Measurements from ENCODE around the gene FAM120B.

The FAM120B gene

GRCh38 chr6:170283212-170284081, 23.1 kb upstream of the FAM120B start:
- H3K9ac ChIP-seq (ENCODE audit: low read length): no peak overlapping the region

GRCh38 chr6:170284126-170284773, 22.3 kb upstream of the FAM120B start:
- H3K4me3 ChIP-seq (ENCODE audit: low read length): no peak overlapping the region
- DNase-seq (ENCODE audit: low read depth): no peak
- no peaks in the 10 kb centered on the region for H3K9me3 ChIP-seq (ENCODE audit: control insufficient read depth, low read length)
- no peak overlapping the region for H3K9ac ChIP-seq (ENCODE audit: low read length)
- H3K4me1 ChIP-seq (ENCODE audit: control insufficient read depth, insufficient read depth, low read length): peaks cover 18% of the 10 kb centered on the region
- H3K36me3 ChIP-seq (ENCODE audit: control insufficient read depth, insufficient read depth, low read length, severe bottlenecking): no peaks in the 10 kb centered on the region
- peaks cover 4% of the 10 kb centered on the region for H3K27me3 ChIP-seq (replicated peaks; ENCODE audit: control insufficient read depth, insufficient read depth, low read length)

More at GRCh38 chr6:170283212-170284081, 23.1 kb upstream of the FAM120B start:
- Histone ChIP-seq H3K36me3 (ENCODE audit: control insufficient read depth, insufficient read depth, low read length, severe bottlenecking) (no peaks in the 10 kb centered on the region), H3K27me3 (replicated peaks; ENCODE audit: control insufficient read depth, insufficient read depth, low read length) (peaks cover 4% of the 10 kb centered on the region), H3K4me3 (ENCODE audit: low read length) (no peak overlapping the region), H3K4me1 (ENCODE audit: control insufficient read depth, insufficient read depth, low read length) (peaks cover 18% of the 10 kb centered on the region), H3K9me3 (ENCODE audit: control insufficient read depth, low read length) (no peaks in the 10 kb centered on the region)
- no peak for DNase-seq (ENCODE audit: low read depth)

GRCh38 chr6:170284866-170285469, 21.6 kb upstream of the FAM120B start:
- H3K4me3 ChIP-seq (ENCODE audit: low read length): no peak overlapping the region
- H3K9me3 ChIP-seq (ENCODE audit: control insufficient read depth, low read length): no peaks in the 10 kb centered on the region
- peaks cover 4% of the 10 kb centered on the region for H3K27me3 ChIP-seq (replicated peaks; ENCODE audit: control insufficient read depth, insufficient read depth, low read length)
- DNase-seq (ENCODE audit: low read depth): no peak
- H3K9ac ChIP-seq (ENCODE audit: low read length): no peak overlapping the region
- H3K4me1 ChIP-seq (ENCODE audit: control insufficient read depth, insufficient read depth, low read length): peaks cover 13% of the 10 kb centered on the region
- H3K36me3 ChIP-seq (ENCODE audit: control insufficient read depth, insufficient read depth, low read length, severe bottlenecking): no peaks in the 10 kb centered on the region

GRCh38 chr6:170285482-170285881, 21.1 kb upstream of the FAM120B start:
- DNase-seq (ENCODE audit: low read depth): no peak
- H3K36me3 ChIP-seq (ENCODE audit: control insufficient read depth, insufficient read depth, low read length, severe bottlenecking): no peaks in the 10 kb centered on the region
- peaks cover 4% of the 10 kb centered on the region for H3K27me3 ChIP-seq (replicated peaks; ENCODE audit: control insufficient read depth, insufficient read depth, low read length)
- H3K4me3 ChIP-seq (ENCODE audit: low read length): no peak overlapping the region
- H3K4me1 ChIP-seq (ENCODE audit: control insufficient read depth, insufficient read depth, low read length): peaks cover 11% of the 10 kb centered on the region
- no peaks in the 10 kb centered on the region for H3K9me3 ChIP-seq (ENCODE audit: control insufficient read depth, low read length)
- H3K9ac ChIP-seq (ENCODE audit: low read length): no peak overlapping the region

GRCh38 chr6:170286246-170286933, 20.2 kb upstream of the FAM120B start:
- no peaks in the 10 kb centered on the region for H3K36me3 ChIP-seq (ENCODE audit: control insufficient read depth, insufficient read depth, low read length, severe bottlenecking)
- no peak for DNase-seq (ENCODE audit: low read depth)
- no peak overlapping the region for H3K4me3 ChIP-seq (ENCODE audit: low read length)
- H3K9me3 ChIP-seq (ENCODE audit: control insufficient read depth, low read length): no peaks in the 10 kb centered on the region
- H3K9ac ChIP-seq (ENCODE audit: low read length): no peak overlapping the region
- peaks cover 11% of the 10 kb centered on the region for H3K4me1 ChIP-seq (ENCODE audit: control insufficient read depth, insufficient read depth, low read length)
- H3K27me3 ChIP-seq (replicated peaks; ENCODE audit: control insufficient read depth, insufficient read depth, low read length): peaks cover 4% of the 10 kb centered on the region

- H3K36me3 ChIP-seq (ENCODE audit: control insufficient read depth, insufficient read depth, low read length, severe bottlenecking): no peaks in the 10 kb centered on the region
- H3K4me1 ChIP-seq (ENCODE audit: control insufficient read depth, insufficient read depth, low read length): peaks cover 16% of the 10 kb centered on the region
- H3K9ac ChIP-seq (ENCODE audit: low read length): no peak overlapping the region
- peaks cover 4% of the 10 kb centered on the region for H3K27me3 ChIP-seq (replicated peaks; ENCODE audit: control insufficient read depth, insufficient read depth, low read length)
- H3K9me3 ChIP-seq (ENCODE audit: control insufficient read depth, low read length): no peaks in the 10 kb centered on the region
- DNase-seq (ENCODE audit: low read depth): no peak
- H3K4me3 ChIP-seq (ENCODE audit: low read length): no peak overlapping the region
Observed at GRCh38 chr6:170286934-170287265, 19.7 kb upstream of the FAM120B start.

GRCh38 chr6:170287371-170287876, 19.1 kb upstream of the FAM120B start:
- Histone ChIP-seq H3K9ac (ENCODE audit: low read length) (no peak overlapping the region), H3K27me3 (replicated peaks; ENCODE audit: control insufficient read depth, insufficient read depth, low read length) (peaks cover 4% of the 10 kb centered on the region), H3K36me3 (ENCODE audit: control insufficient read depth, insufficient read depth, low read length, severe bottlenecking) (no peaks in the 10 kb centered on the region), H3K9me3 (ENCODE audit: control insufficient read depth, low read length) (no peaks in the 10 kb centered on the region), H3K4me1 (ENCODE audit: control insufficient read depth, insufficient read depth, low read length) (peaks cover 16% of the 10 kb centered on the region), H3K4me3 (ENCODE audit: low read length) (no peak overlapping the region)
- no peak for DNase-seq (ENCODE audit: low read depth)

GRCh38 chr6:170288091-170288631, 18.4 kb upstream of the FAM120B start:
- no peaks in the 10 kb centered on the region for H3K9me3 ChIP-seq (ENCODE audit: control insufficient read depth, low read length)
- no peak for DNase-seq (ENCODE audit: low read depth)
- H3K9ac ChIP-seq (ENCODE audit: low read length): no peak overlapping the region
- H3K36me3 ChIP-seq (ENCODE audit: control insufficient read depth, insufficient read depth, low read length, severe bottlenecking): no peaks in the 10 kb centered on the region
- no peak overlapping the region for H3K4me3 ChIP-seq (ENCODE audit: low read length)
- H3K27me3 ChIP-seq (replicated peaks; ENCODE audit: control insufficient read depth, insufficient read depth, low read length): peaks cover 4% of the 10 kb centered on the region
- peaks cover 17% of the 10 kb centered on the region for H3K4me1 ChIP-seq (ENCODE audit: control insufficient read depth, insufficient read depth, low read length)

GRCh38 chr6:170288852-170289179, 17.7 kb upstream of the FAM120B start:
- H3K4me3 ChIP-seq (ENCODE audit: low read length): peak overlapping the region; percentile 90
- peaks cover 9% of the 10 kb centered on the region for H3K27me3 ChIP-seq (replicated peaks; ENCODE audit: control insufficient read depth, insufficient read depth, low read length)
- no peaks in the 10 kb centered on the region for H3K9me3 ChIP-seq (ENCODE audit: control insufficient read depth, low read length)
- no peaks in the 10 kb centered on the region for H3K36me3 ChIP-seq (ENCODE audit: control insufficient read depth, insufficient read depth, low read length, severe bottlenecking)
- H3K9ac ChIP-seq (ENCODE audit: low read length): no peak overlapping the region
- DNase-seq (ENCODE audit: low read depth): no peak
- H3K4me1 ChIP-seq (ENCODE audit: control insufficient read depth, insufficient read depth, low read length): peaks cover 22% of the 10 kb centered on the region

- no peak for DNase-seq (ENCODE audit: low read depth)
- Histone ChIP-seq H3K36me3 (ENCODE audit: control insufficient read depth, insufficient read depth, low read length, severe bottlenecking) (no peaks in the 10 kb centered on the region), H3K4me3 (ENCODE audit: low read length) (peak overlapping the region; percentile 90), H3K9ac (ENCODE audit: low read length) (peak overlapping the region; percentile 77), H3K4me1 (ENCODE audit: control insufficient read depth, insufficient read depth, low read length) (peaks cover 22% of the 10 kb centered on the region), H3K9me3 (ENCODE audit: control insufficient read depth, low read length) (no peaks in the 10 kb centered on the region), H3K27me3 (replicated peaks; ENCODE audit: control insufficient read depth, insufficient read depth, low read length) (peaks cover 14% of the 10 kb centered on the region)
Observed at GRCh38 chr6:170289180-170289931, 17.2 kb upstream of the FAM120B start.

Measured in adipocyte (in vitro differentiated cells).